HFFc6 (cell line): ENCODE results near the gene NAGS. TPM values are rescaled to one million over a fixed set of nuclear protein-coding genes. Genes with fewer than 3 reads are reported as not detected.
"Not testable (repeated sequence)": the region's sequence is repeated elsewhere in the genome, so short reads cannot be mapped to it uniquely, and the experiment has no call there.

Experiments
- DNase-seq: peaks from one replicate; pipeline ENCODE4 v3.0.0-alpha.2; 2018
- H3K27ac Mint-ChIP-seq: 2 replicates; pipeline ENCODE4 v1.8.0; 2020; ENCODE audit warnings: mild to moderate bottlenecking, mixed read lengths
- H3K27me3 Mint-ChIP-seq: 2 replicates; pipeline ENCODE4 v1.8.0; 2021; ENCODE audit warnings: mild to moderate bottlenecking, moderate library complexity, mixed read lengths; ENCODE audit not compliant: insufficient read depth
- H3K36me3 Mint-ChIP-seq: 2 replicates; pipeline ENCODE4 v1.8.0; 2021; ENCODE audit warnings: low read depth, mixed read lengths
- H3K4me1 Mint-ChIP-seq: 2 replicates; pipeline ENCODE4 v1.8.0; 2020; ENCODE audit warnings: low read depth, mixed read lengths
- H3K4me3 Mint-ChIP-seq: 2 replicates; pipeline ENCODE4 v1.8.0; 2020; ENCODE audit warnings: mild to moderate bottlenecking, moderate library complexity, mixed read lengths
- H3K9me3 Mint-ChIP-seq: 2 replicates; pipeline ENCODE4 v1.8.0; 2020; ENCODE audit warnings: mild to moderate bottlenecking, mixed read lengths
- total RNA-seq, 6 experiments: library from RNA; stranded (reverse); fragmentation: NEBNext Ultra II Directional; extraction: Animal tissue kit (Norgen Biotek cat#: 25700); gene quantifications; 2 replicates in 1 of 6; 3 replicates in 5 of 6; pipeline ENCODE4 v1.2.3, GENCODE V29; 2021
- TF ChIP-seq, protein P1 (sequence below): fragments of 200-600 bp; sonication (generic); IDR thresholded peaks from 2 replicates; pipeline ENCODE4 v1.5.0; 2021; ENCODE audit warnings: antibody characterized with exemption, mild to moderate bottlenecking

The NAGS gene
- total RNA-seq, 6 experiments from 2014 or later = 0.63 to 1.1 (median 0.91) TPM

DNA sequence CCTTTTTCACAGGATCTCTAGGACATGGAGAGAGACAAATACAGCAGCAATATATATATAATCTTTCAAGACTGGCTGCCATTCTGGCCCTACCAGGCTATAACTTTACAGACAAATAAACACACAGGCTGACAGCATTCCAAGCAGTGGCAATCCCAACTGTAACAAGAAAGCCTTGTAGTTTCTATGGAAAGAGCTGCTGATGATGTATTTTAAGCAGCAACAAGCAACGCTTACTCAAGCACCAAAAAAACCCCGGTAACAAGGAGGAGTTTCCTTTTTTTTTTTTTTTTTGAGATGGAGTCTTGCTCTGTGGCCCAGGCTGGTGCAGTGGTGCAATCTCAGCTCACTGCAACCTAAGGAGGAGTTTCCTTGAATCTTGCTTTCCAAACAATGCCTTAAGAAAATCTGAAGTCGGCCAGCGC lies 38.9 kb downstream of the NAGS start:
- no peak for DNase-seq
- TF ChIP-seq, protein P1, sequence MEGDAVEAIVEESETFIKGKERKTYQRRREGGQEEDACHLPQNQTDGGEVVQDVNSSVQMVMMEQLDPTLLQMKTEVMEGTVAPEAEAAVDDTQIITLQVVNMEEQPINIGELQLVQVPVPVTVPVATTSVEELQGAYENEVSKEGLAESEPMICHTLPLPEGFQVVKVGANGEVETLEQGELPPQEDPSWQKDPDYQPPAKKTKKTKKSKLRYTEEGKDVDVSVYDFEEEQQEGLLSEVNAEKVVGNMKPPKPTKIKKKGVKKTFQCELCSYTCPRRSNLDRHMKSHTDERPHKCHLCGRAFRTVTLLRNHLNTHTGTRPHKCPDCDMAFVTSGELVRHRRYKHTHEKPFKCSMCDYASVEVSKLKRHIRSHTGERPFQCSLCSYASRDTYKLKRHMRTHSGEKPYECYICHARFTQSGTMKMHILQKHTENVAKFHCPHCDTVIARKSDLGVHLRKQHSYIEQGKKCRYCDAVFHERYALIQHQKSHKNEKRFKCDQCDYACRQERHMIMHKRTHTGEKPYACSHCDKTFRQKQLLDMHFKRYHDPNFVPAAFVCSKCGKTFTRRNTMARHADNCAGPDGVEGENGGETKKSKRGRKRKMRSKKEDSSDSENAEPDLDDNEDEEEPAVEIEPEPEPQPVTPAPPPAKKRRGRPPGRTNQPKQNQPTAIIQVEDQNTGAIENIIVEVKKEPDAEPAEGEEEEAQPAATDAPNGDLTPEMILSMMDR = no peak
- Mint-ChIP-seq H3K36me3 (peaks cover 15% of the 10 kb centered on the region), H3K4me3 (no peak overlapping the region), H3K9me3 (no peaks in the 10 kb centered on the region), H3K4me1 (peaks cover 52% of the 10 kb centered on the region), H3K27ac (peak overlapping the region; percentile 44), H3K27me3 (no peaks in the 10 kb centered on the region)

DNA sequence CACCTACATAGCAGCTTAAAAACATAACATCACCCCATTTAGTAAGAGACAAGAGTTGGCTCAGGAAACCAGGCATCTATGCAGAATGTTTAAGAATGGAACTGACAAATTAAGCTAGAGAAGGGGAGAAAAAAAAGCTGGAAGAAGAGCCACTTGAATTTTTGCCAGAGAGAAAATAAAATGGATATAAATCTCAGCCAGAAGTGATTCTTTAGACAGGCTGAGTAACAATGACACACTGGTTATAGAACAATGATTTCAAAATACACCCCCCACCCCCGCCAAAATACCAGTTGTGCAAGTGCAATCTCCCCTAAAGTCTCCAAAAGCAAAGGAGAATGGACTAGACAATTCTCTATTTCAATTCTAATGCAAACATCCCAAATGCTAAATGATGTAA lies 39.6 kb downstream of the NAGS start:
- H3K4me3 Mint-ChIP-seq = no peak overlapping the region
- H3K4me1 Mint-ChIP-seq = peaks cover 52% of the 10 kb centered on the region
- TF ChIP-seq, protein P1 = no peak
- peak overlapping the region; percentile 44 for H3K27ac Mint-ChIP-seq
- H3K36me3 Mint-ChIP-seq = peaks cover 19% of the 10 kb centered on the region
- no peaks in the 10 kb centered on the region for H3K27me3 Mint-ChIP-seq
- no peak for DNase-seq
- H3K9me3 Mint-ChIP-seq = no peaks in the 10 kb centered on the region

DNA sequence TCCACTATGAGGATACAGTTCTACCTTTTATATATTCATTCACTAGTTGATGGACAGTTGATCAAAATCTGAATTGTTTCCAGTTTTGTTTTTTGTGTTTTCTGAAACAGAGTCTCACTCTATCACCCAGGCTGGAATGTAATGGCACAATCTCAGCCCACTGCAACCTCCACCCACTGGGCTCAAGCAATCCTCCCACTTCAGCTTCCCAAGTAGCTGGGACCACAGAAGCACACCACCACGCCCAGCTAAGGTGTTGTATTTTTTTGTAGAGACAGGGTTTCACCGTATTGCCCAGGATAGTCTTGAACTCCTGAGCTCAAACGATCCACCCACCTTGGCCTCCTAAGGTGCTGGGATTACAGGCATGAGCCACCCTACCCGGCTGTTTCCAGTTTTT lies 41.1 kb downstream of the NAGS start:
- peaks cover 12% of the 10 kb centered on the region for H3K36me3 Mint-ChIP-seq
- DNase-seq = no peak
- H3K27me3 Mint-ChIP-seq = no peaks in the 10 kb centered on the region
- TF ChIP-seq, protein P1 = no peak
- H3K9me3 Mint-ChIP-seq = no peaks in the 10 kb centered on the region
- peaks cover 41% of the 10 kb centered on the region for H3K4me1 Mint-ChIP-seq
- 0 out of 2 replicates have a peak overlapping the region, but pooled peaks have one; percentile 16 for H3K27ac Mint-ChIP-seq
- H3K4me3 Mint-ChIP-seq = no peak overlapping the region

DNA sequence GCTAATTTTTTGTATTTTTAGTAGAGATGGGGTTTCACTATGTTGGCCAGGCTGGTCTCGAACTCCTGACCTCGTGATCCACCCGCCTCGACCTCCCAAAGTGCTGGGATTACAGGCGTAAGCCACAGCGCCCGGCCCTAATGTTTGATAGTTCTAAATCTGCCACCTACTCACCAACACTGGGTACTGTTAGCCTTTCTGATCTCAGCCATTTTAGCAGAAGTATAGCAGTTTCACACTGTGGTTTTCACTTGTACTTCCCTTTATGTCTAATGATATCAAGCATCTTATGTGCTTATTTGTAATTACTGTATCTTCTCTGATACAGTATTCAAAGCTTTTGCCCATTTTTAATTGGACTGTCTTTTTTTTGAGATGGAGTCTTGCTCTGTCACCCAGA lies 42.5 kb downstream of the NAGS start:
- not testable (repeated sequence) for H3K27me3 Mint-ChIP-seq, H3K9me3 Mint-ChIP-seq, H3K4me3 Mint-ChIP-seq, DNase-seq
- H3K4me1 Mint-ChIP-seq = peaks cover 29% of the 10 kb centered on the region
- H3K36me3 Mint-ChIP-seq = peaks cover 12% of the 10 kb centered on the region; the same call in 1 of the 2 replicates
- H3K27ac Mint-ChIP-seq = peak overlapping the region; percentile 13; the same call in 1 of the 2 replicates

DNA sequence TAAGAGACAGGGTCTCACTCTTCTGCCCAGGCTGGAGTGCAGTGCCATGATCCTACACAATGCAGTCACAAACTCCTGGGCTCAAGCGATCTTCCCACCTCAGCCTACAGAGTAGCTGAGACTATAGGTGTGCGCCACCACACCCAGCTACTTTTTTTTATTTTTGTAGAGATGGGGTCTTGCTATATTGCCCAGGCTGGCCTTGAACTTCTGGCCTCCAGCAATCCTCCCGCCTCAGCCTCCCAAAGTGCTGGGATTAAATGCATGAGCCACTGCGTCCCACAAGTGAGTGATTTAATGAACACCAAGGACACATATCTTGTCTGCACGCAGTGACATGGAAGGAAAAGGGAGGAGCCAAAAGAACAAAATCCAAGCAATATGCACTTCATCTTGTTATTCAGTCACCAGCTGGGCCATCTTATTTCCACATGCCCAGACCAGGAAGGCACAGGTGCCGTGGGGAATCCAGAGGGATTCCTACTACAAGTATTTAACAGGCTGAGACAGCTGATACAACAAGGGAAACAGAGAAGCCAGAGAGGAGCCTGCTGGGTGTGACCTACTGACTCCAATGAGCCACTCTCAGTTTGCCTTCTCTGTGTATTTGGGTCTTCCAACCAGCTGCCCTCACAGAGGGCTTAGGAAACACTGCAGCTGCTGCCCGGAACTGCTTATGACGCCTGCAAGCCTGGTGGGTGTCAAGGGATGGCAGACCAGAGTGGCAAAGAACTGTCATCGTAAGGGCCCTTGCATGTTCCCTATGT lies 45.1 kb downstream of the NAGS start:
- Mint-ChIP-seq H3K4me3 (no peak overlapping the region), H3K36me3 (peaks cover 17% of the 10 kb centered on the region), H3K27ac (no peak overlapping the region), H3K27me3 (no peaks in the 10 kb centered on the region), H3K9me3 (no peaks in the 10 kb centered on the region), H3K4me1 (peaks cover 29% of the 10 kb centered on the region)
- no peak for DNase-seq
- TF ChIP-seq, protein P1 = no peak

DNA sequence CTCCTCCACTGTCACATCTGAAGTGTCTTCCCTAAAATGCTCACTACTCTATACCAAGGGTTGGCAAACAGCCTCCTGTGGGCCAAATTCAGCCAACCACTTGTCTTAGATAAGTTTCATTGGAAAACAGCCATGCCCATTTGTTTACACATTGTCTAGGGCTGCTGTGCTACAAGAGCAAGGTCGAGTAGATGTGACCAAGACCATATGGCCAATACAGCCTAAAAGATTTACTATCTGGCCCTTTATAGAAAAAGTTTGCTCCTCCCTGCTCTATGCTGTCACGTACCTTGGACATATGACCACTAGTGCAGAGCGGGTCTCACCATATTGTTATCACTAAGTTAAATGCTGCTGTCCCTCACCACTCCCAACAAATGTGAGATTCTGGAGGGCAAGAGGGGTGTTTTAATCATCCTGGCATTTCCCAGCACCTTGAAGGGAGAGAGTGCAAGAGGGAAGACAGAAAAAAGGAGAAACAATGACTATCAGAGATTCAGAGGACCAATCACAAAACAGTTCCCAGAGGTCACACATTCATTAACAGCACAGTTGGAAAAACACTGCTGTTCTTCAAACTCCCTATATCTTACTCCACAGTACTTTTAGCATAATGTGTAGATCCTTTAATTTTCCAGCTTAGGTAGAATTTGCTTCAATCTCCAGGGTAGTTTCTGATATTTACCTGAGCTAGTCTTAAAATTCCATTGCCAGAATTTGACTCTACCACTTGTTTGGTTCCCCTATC lies 48.9 kb downstream of the NAGS start:
- no peaks in the 10 kb centered on the region for H3K27me3 Mint-ChIP-seq
- DNase-seq = no peak
- peaks cover 13% of the 10 kb centered on the region for H3K36me3 Mint-ChIP-seq
- H3K9me3 Mint-ChIP-seq = no peaks in the 10 kb centered on the region
- no peak overlapping the region for H3K4me3 Mint-ChIP-seq
- no peak overlapping the region for H3K27ac Mint-ChIP-seq
- H3K4me1 Mint-ChIP-seq = 0 out of 2 replicates have a peak, but pooled peaks cover 16% of the 10 kb centered on the region
- TF ChIP-seq, protein P1 = no peak
